HG03196 (cell line): ENCODE data around the gene THBD.

Experiments
- ATAC-seq: cut with Tn5 transposase; IDR thresholded peaks from one replicate; pipeline ENCODE4 v1.9.1; 2021; ENCODE audit not compliant: unreplicated experiment

THBD gene

GRCh38 chr20:23063168-23063567, 13.7 kb upstream of the THBD start:
- ATAC-seq: no peak

- ATAC-seq: no peak
These were observed 13.2 kb upstream of the THBD start for GRCh38 chr20:23062632-23063031.

- no peak for ATAC-seq
These were observed 12.5 kb upstream of the THBD start for GRCh38 chr20:23061734-23062561.

GRCh38 chr20:23061262-23061661, 11.8 kb upstream of the THBD start:
- no peak for ATAC-seq

- ATAC-seq: no peak
These were observed 11.2 kb upstream of the THBD start for GRCh38 chr20:23060629-23061028.

GRCh38 chr20:23059846-23060245, 10.4 kb upstream of the THBD start:
- no peak for ATAC-seq

GRCh38 chr20:23059001-23059400, 9.5 kb upstream of the THBD start:
- no peak for ATAC-seq

- no peak for ATAC-seq
These were observed 8.8 kb upstream of the THBD start for GRCh38 chr20:23058240-23058639.

- ATAC-seq: no peak
These were observed 3.4 kb upstream of the THBD start for GRCh38 chr20:23052904-23053303.

GRCh38 chr20:23050847-23051627, 1.6 kb upstream of the THBD start:
- no peak for ATAC-seq

GRCh38 chr20:23050076-23050838, 785 bp upstream of the THBD start:
- ATAC-seq: no peak

- ATAC-seq: no peak
These were observed 930 bp downstream of the THBD start for GRCh38 chr20:23048283-23049200.

GRCh38 chr20:23047738-23048214, 1.7 kb downstream of the THBD start:
- ATAC-seq: no peak

GRCh38 chr20:23047001-23047737, 2.3 kb downstream of the THBD start:
- ATAC-seq: no peak

GRCh38 chr20:23046431-23046830, 3.0 kb downstream of the THBD start:
- no peak for ATAC-seq

- no peak for ATAC-seq
These were observed 6.1 kb downstream of the THBD start for GRCh38 chr20:23043376-23043775.

- ATAC-seq: no peak
These were observed 7.2 kb downstream of the THBD start for GRCh38 chr20:23042270-23042669.

GRCh38 chr20:23039885-23040508, 9.5 kb downstream of the THBD start:
- ATAC-seq: no peak
